GM06990 (cell line): ENCODE measurements around the gene THG1L.
"Not testable (repeated sequence)": the region's sequence is repeated elsewhere in the genome, so short reads cannot be mapped to it uniquely, and the experiment has no call there.

Experiments
- DNase-seq: peaks from one replicate; pipeline ENCODE4 v3.0.0-alpha.2; 2011; ENCODE audit not compliant: insufficient read length; ENCODE audit errors: extremely low read depth
- H3K27me3 ChIP-seq: replicated peaks from 2 replicates; pipeline ENCODE4 v1.6.0; 2011; ENCODE audit warnings: low read length; ENCODE audit not compliant: control insufficient read depth, insufficient read depth
- H3K36me3 ChIP-seq: 2 replicates; pipeline ENCODE4 v1.5.1; 2011; ENCODE audit warnings: low read length; ENCODE audit not compliant: control insufficient read depth, insufficient read depth
- H3K4me3 ChIP-seq: replicated peaks from 2 replicates; pipeline ENCODE4 v1.5.1; 2011; ENCODE audit warnings: low read depth, mild to moderate bottlenecking, control low read depth, low read length
- CTCF ChIP-seq: IDR thresholded peaks from 2 replicates; pipeline ENCODE4 v1.5.1; 2011; ENCODE audit warnings: low read length, control low read depth, mild to moderate bottlenecking, inconsistent platforms; ENCODE audit not compliant: insufficient read depth, poor library complexity, severe bottlenecking

Gene THG1L

GRCh38 chr5:157731272-157732129 lies at the start of gene THG1L:
THG1L (plus strand) TSS chr5:157731420; CDS start chr5:157731441, 21 bp downstream.
- no peak for TF ChIP-seq CTCF
- H3K36me3 ChIP-seq, result peaks cover 5% of the 10 kb centered on the region
- peak; percentile 97 for DNase-seq

GRCh38 chr5:157682257-157682656 lies 49.0 kb upstream of the THG1L start:
- DNase-seq, result no peak
- H3K27me3 ChIP-seq, result no peaks in the 10 kb centered on the region
- H3K4me3 ChIP-seq, result no peak overlapping the region
- TF ChIP-seq CTCF, result no peak
- no peaks in the 10 kb centered on the region for H3K36me3 ChIP-seq

More at GRCh38 chr5:157731272-157732129, at the start of gene THG1L:
- Histone ChIP-seq H3K4me3 (peak within 1 kb of the TSS; percentile 85), H3K27me3 (no peaks in the 10 kb centered on the region)

DNA sequence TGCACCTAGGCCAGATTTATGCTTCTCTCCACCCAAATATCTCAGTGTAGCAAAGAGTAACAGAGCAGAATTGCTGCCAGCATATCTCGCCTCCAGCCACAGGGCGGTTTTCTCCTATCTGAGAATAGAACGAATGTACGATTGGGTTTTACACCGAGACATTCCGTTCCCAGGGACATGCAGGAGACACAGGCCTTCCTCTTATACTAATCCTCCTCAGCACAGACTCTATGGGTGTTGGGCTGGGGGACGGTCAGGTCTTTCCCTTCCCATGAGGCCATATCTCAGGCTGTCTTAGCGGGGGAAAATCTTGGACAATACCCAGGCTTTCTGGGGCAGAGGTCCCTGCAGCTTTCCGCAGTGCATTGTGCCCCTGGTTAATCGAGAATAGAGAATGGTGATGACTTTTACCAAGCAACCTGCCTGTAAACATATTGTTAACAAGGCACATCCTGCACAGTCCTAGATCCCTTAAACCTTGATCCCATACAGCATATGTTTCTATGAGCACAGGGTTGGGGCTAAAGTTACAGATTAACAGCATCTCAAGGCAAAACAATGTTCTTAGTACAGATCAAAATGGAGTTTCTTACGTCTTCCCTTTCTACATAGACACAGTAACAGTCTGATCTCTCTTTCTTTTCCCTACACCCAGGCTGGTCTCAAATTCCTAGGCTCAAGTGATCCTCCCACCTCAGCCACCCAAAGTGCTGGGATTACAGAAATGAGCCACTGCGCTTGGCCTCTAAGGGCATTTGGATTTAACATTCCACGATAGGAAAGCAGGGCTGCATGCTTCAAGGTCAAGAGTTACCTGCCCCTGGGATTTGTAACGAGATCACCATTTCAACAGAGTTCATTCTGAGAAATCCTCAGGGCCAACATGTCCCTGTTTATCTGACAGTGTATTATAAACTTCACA lies 44.7 kb upstream of the THG1L start:
- not testable (repeated sequence) for H3K27me3 ChIP-seq, H3K4me3 ChIP-seq, H3K36me3 ChIP-seq, DNase-seq

DNA sequence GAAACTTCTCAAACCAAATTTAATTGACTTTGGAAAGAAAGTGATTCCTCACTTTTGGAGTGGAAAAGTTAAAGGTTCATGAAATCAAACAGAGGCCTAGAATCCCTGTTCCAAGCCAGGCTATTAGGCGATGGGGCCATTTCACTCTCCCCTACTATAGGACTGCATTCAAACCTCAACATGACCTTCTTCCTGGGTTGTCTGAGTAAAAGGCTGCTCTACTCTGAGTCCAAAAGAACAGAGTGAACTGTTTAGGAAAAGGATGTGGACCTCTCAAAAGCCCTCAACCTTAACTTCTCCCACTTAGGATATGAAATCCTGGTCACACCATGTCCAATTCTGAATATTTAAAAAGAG lies 44.0 kb upstream of the THG1L start:
- DNase-seq, result no peak
- no peak for TF ChIP-seq CTCF
- no peaks in the 10 kb centered on the region for H3K27me3 ChIP-seq
- H3K36me3 ChIP-seq, result no peaks in the 10 kb centered on the region
- no peak overlapping the region for H3K4me3 ChIP-seq

GRCh38 chr5:157689942-157690689 lies 41.1 kb upstream of the THG1L start:
- H3K27me3 ChIP-seq, result no peaks in the 10 kb centered on the region
- no peak for TF ChIP-seq CTCF
- no peaks in the 10 kb centered on the region for H3K36me3 ChIP-seq
- DNase-seq, result peak; percentile 66
- no peak overlapping the region for H3K4me3 ChIP-seq
